Smooth muscle cell (in vitro differentiated cells): ENCODE measurements around the gene SSTR5. TPM values are rescaled to one million over a fixed set of nuclear protein-coding genes. Genes with fewer than 3 reads are reported as not detected.

Experiments
- DNase-seq: peaks from one replicate; lab custom pipeline; 2025; ENCODE audit not compliant: unreplicated experiment; lab: John Stamatoyannopoulos, UW
- H2AFZ ChIP-seq: fragments of 200-600 bp; sonication (generic); 2 replicates; pipeline ENCODE4 v1.6.0; 2016; ENCODE audit warnings: antibody characterized with exemption, low read depth, mild to moderate bottlenecking
- H3F3A ChIP-seq: fragments of 200-600 bp; sonication (generic); 2 replicates; pipeline ENCODE4 v1.6.0; 2017; ENCODE audit warnings: antibody characterized with exemption, low read depth
- H3K27ac ChIP-seq: fragments of 200-600 bp; sonication (generic); 2 replicates; pipeline ENCODE4 v1.5.1; 2016; ENCODE audit warnings: low read depth, mild to moderate bottlenecking
- H3K27me3 ChIP-seq: fragments of 200-600 bp; sonication (generic); 2 replicates; pipeline ENCODE4 v1.6.1; 2016; ENCODE audit warnings: low read depth, mild to moderate bottlenecking
- H3K36me3 ChIP-seq: fragments of 200-600 bp; sonication (generic); 2 replicates; pipeline ENCODE4 v1.5.1; 2016; ENCODE audit warnings: low read depth
- H3K4me1 ChIP-seq: fragments of 200-600 bp; sonication (generic); 2 replicates; pipeline ENCODE4 v1.5.1; 2016; ENCODE audit warnings: low read depth
- H3K4me2 ChIP-seq: fragments of 200-600 bp; sonication (generic); 2 replicates; pipeline ENCODE4 v1.6.0; 2016; ENCODE audit warnings: mild to moderate bottlenecking
- H3K4me3 ChIP-seq: fragments of 200-600 bp; sonication (generic); 2 replicates; pipeline ENCODE4 v1.5.1; 2016; ENCODE audit warnings: mild to moderate bottlenecking
- H3K79me2 ChIP-seq: fragments of 200-600 bp; sonication (generic); 2 replicates; pipeline ENCODE4 v1.6.0; 2016; ENCODE audit warnings: low read depth, mild to moderate bottlenecking
- H3K9ac ChIP-seq: fragments of 200-600 bp; sonication (generic); 2 replicates; pipeline ENCODE4 v1.6.0; 2016; ENCODE audit warnings: low read depth
- H3K9me3 ChIP-seq: fragments of 200-600 bp; sonication (generic); replicated peaks from 2 replicates; pipeline ENCODE4 v1.5.1; 2016; ENCODE audit warnings: low read depth
- H4K20me1 ChIP-seq: fragments of 200-600 bp; sonication (generic); 2 replicates; pipeline ENCODE4 v1.6.0; 2016; ENCODE audit warnings: low read depth
- CTCF ChIP-seq: fragments of 200-600 bp; sonication (generic); IDR thresholded peaks from 2 replicates; pipeline ENCODE4 v1.5.1; 2017; ENCODE audit warnings: borderline replicate concordance, mild to moderate bottlenecking, antibody characterized with exemption; ENCODE audit not compliant: insufficient read depth, poor library complexity, severe bottlenecking
- WGBS: methylation state at CpG from one replicate; pipeline ENCODE4 v1.1.7; 2016; ENCODE audit warnings: low lambda C conversion rate; 5-methylcytosine and 5-hydroxymethylcytosine counted together
- polyA plus RNA-seq: library from polyadenylated mRNA; unstranded; fragments of >200 nt; fragmentation: Nextera tagmentation; extraction: Ambion mirVana; gene quantifications from 2 replicates; pipeline ENCODE4 v1.2.1, GENCODE V29; 2016
- total RNA-seq: library from RNA; depleted of rRNA; stranded (reverse); fragments of >200 nt; gene quantifications from 2 replicates; pipeline ENCODE4 v1.2.3, GENCODE V29; 2014

Gene SSTR5
- total and polyA plus RNA-seq, 2 experiments from 2014 or later: not detected

- H3K27ac ChIP-seq: no peak overlapping the region
- H3K4me2 ChIP-seq: no peak overlapping the region
- H2AFZ ChIP-seq: no peak overlapping the region
- peaks cover 16% of the 10 kb centered on the region for H3K4me1 ChIP-seq
- no peak overlapping the region for H3K9ac ChIP-seq
- 91% methylated on average over 7 of the region's 7 CpGs for WGBS
- H3K36me3 ChIP-seq: no peaks in the 10 kb centered on the region
- H3F3A ChIP-seq: no peaks in the 10 kb centered on the region
- no peaks in the 10 kb centered on the region for H4K20me1 ChIP-seq
- no peaks in the 10 kb centered on the region for H3K79me2 ChIP-seq
- DNase-seq: no peak
- H3K27me3 ChIP-seq: no peaks in the 10 kb centered on the region
- H3K4me3 ChIP-seq: no peak overlapping the region
- TF ChIP-seq CTCF: no peak
- no peaks in the 10 kb centered on the region for H3K9me3 ChIP-seq
Measured at GRCh38 chr16:1035066-1035415, 37.5 kb upstream of the SSTR5 start.

DNA sequence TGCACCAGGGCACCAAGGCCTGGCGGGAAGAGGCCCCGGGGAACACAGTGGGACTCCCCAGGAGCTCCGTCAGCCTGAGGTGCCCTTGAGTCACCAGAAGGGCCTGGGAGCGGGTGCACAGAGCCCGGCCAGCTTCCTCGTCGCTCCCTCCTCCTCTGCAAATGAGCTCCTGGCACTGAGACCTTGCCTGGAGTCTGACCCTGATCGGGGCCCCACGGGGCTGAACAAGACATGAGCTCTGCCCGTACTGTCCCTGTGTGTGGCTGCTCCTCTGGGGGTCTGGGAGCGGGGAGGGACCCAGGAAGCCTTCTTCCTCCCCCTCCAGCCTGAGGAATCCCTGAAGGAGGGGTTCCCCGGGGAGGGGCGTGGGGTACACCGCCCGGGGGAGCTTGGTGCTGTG lies 36.4 kb upstream of the SSTR5 start:
- H3K27me3 ChIP-seq: no peaks in the 10 kb centered on the region
- no peaks in the 10 kb centered on the region for H4K20me1 ChIP-seq
- no peaks in the 10 kb centered on the region for H3K9me3 ChIP-seq
- no peaks in the 10 kb centered on the region for H3K36me3 ChIP-seq
- TF ChIP-seq CTCF: no peak
- no peaks in the 10 kb centered on the region for H3K79me2 ChIP-seq
- peak overlapping the region; percentile 82 for H3K4me2 ChIP-seq
- no peak overlapping the region for H3K27ac ChIP-seq
- peaks cover 16% of the 10 kb centered on the region for H3K4me1 ChIP-seq
- H3K9ac ChIP-seq: no peak overlapping the region
- peak; percentile 42 for DNase-seq
- no peaks in the 10 kb centered on the region for H3F3A ChIP-seq
- H3K4me3 ChIP-seq: no peak overlapping the region
- WGBS: 37% methylated on average over 11 of the region's 15 CpGs
- no peak overlapping the region for H2AFZ ChIP-seq

GRCh38 chr16:1036726-1037393 lies 35.7 kb upstream of the SSTR5 start:
- 46% methylated on average over 21 of the region's 21 CpGs for WGBS
- Histone ChIP-seq H3K27ac (no peak overlapping the region), H2AFZ (no peak overlapping the region), H3K4me2 (peak overlapping the region; percentile 82), H3F3A (no peaks in the 10 kb centered on the region), H4K20me1 (no peaks in the 10 kb centered on the region), H3K79me2 (no peaks in the 10 kb centered on the region), H3K9ac (no peak overlapping the region), H3K4me3 (peak overlapping the region; percentile 5), H3K4me1 (peaks cover 16% of the 10 kb centered on the region), H3K9me3 (no peaks in the 10 kb centered on the region), H3K27me3 (no peaks in the 10 kb centered on the region), H3K36me3 (no peaks in the 10 kb centered on the region)
- DNase-seq: peak; percentile 35
- no peak for TF ChIP-seq CTCF
